Central memory CD8-positive, alpha-beta T cell (primary cell): ENCODE data around the gene IGF2R.
"Not testable (repeated sequence)": the region's sequence is repeated elsewhere in the genome, so short reads cannot be mapped to it uniquely, and the experiment has no call there.

Experiments
- ATAC-seq: fragments of 150-1000 bp; cut with Tn5 transposase; replicated peaks from 2 replicates; pipeline ENCODE4 v1.10.0; 2022; ENCODE audit warnings: mild to moderate bottlenecking, moderate FRiP score, moderate number of reproducible peaks; ENCODE audit not compliant: poor library complexity, severe bottlenecking; ENCODE audit errors: extremely low read depth
- DNase-seq, 2 donors: peaks; one replicate each; pipeline ENCODE4 v3.0.0; 2021; ENCODE audit warnings: low spot score in 2 of 2
- H3K27ac Mint-ChIP-seq: one replicate; pipeline ENCODE4 v1.8.0; 2022; ENCODE audit warnings: low read depth, mild to moderate bottlenecking, moderate library complexity, mixed read lengths
- H3K27me3 Mint-ChIP-seq: one replicate; pipeline ENCODE4 v1.8.0; 2022; ENCODE audit warnings: mixed read lengths
- H3K36me3 Mint-ChIP-seq: one replicate; pipeline ENCODE4 v1.8.0; 2022; ENCODE audit warnings: mild to moderate bottlenecking, moderate library complexity, mixed read lengths; ENCODE audit not compliant: insufficient read depth
- H3K4me1 Mint-ChIP-seq: one replicate; pipeline ENCODE4 v1.8.0; 2022; ENCODE audit warnings: mixed read lengths
- H3K4me3 Mint-ChIP-seq: one replicate; pipeline ENCODE4 v1.8.0; 2022; ENCODE audit warnings: mild to moderate bottlenecking, moderate library complexity, mixed read lengths
- H3K9me3 Mint-ChIP-seq: one replicate; pipeline ENCODE4 v1.8.0; 2022; ENCODE audit warnings: mixed read lengths

Gene IGF2R

DNA sequence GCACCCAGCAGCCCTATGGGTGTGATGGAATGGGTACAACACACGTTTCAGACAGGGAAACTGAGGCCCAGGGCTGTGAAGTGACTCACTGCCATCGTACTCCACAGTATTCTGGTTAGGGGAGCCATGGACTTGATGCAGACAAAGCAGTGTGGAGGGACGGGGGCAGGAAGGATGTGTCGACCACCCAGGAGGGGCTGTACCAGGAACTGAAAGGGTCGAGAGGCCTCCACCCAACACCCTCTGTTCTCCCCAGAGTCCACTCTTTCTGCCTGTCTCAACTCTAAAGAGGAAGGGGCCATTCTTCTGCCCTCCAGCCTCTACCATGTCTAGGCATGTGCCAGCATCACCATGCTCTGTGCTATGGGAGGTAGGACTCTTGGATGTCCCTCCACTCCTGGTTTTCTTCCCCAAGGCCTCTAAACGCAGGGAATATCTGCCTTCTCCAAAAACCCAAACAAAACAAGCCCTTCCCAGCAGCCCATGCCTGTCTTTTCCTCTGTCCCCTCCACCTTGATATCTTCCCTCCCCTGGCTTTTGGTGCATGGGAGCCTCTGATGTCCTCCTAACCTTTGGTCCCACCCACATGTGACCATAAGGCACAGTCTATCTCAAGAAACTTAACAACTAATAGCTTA lies 160.1 kb downstream of the IGF2R start:
- ATAC-seq (no peak), DNase-seq (no peak)
- Mint-ChIP-seq H3K27ac (no peak overlapping the region), H3K36me3 (peaks cover 4% of the 10 kb centered on the region), H3K27me3 (no peaks in the 10 kb centered on the region), H3K4me3 (no peak overlapping the region), H3K4me1 (no peaks in the 10 kb centered on the region), H3K9me3 (no peaks in the 10 kb centered on the region)

DNA sequence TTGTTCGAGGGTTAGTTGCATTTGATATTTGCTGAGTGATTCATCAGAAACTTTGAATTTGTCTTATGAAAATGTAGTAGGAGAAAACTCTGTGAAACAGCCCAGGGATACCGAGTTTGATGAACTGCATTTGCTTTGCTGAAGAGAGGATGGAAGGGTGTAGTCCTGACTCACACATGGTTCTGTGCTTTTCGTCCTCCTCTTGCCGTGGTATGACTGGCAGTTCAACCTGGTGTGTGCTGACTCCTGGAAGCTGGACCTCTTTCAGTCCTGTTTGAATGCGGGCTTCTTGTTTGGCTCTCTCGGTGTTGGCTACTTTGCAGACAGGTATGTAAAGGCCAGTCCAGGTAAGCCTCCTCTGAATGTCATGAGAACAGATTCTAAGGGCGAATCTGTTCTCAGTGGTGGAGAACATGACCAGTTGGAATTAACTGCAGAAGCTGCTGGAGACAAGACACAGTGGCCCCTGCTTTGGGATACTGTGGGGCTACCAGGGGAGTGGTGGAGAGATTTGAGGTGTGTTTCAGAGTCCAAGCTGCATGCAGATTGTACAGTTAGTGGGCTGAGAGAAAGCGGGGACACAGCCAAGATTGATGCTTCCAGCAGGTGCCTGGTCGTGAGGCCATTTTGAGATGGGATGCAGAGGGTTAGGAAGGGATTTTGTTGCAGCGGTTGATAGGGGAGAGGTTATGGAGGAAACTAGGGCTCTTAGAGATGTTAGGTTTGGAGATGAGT lies 161.2 kb downstream of the IGF2R start:
- H3K27me3 Mint-ChIP-seq: no peaks in the 10 kb centered on the region
- no peak overlapping the region for H3K4me3 Mint-ChIP-seq
- DNase-seq (no peak), ATAC-seq (no peak)
- H3K27ac Mint-ChIP-seq: no peak overlapping the region
- no peaks in the 10 kb centered on the region for H3K9me3 Mint-ChIP-seq
- peaks cover 4% of the 10 kb centered on the region for H3K36me3 Mint-ChIP-seq
- H3K4me1 Mint-ChIP-seq: no peaks in the 10 kb centered on the region

DNA sequence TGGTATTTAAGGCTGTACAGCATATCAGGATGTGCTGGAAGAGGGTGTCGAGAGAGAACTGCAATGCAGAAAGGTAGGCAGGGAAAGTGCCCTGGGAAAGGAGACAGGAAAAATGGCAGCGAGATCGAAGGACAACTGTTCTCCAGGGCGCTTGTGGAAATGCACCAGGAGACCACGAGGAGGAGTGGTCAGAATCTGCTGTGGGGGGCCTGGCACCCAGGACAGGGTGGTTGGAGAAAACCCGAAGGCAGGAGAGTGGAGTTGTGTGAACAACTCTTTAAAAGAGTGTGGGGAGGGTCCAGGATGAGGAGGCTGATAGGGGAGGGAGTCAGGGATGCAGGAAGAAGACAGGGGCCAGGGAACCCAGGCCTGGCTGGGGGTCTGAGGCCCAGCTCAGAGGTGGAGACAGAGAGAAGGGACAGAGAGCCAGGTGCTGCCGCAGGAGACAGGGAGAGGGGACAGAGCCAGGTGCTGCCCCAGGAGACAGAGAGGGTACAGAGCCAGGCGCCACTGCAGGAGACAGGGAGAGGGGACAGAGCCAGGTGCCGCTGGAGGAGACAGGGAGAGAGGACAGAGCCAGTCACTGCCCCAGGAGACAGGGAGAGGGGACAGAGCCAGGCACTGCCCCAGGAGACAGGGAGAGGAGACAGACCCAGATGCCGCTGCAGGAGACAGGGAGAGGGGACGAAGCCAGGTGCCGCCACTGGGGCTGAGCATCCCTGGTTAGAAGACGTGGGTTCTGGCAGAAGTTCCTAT lies 162.0 kb downstream of the IGF2R start:
- Mint-ChIP-seq H3K27ac (peak overlapping the region; percentile 74), H3K27me3 (no peaks in the 10 kb centered on the region), H3K36me3 (peaks cover 4% of the 10 kb centered on the region), H3K9me3 (no peaks in the 10 kb centered on the region), H3K4me3 (no peak overlapping the region), H3K4me1 (no peaks in the 10 kb centered on the region)
- DNase-seq (peak in 1 of 2 donors; percentile 3), ATAC-seq (no peak)

DNA sequence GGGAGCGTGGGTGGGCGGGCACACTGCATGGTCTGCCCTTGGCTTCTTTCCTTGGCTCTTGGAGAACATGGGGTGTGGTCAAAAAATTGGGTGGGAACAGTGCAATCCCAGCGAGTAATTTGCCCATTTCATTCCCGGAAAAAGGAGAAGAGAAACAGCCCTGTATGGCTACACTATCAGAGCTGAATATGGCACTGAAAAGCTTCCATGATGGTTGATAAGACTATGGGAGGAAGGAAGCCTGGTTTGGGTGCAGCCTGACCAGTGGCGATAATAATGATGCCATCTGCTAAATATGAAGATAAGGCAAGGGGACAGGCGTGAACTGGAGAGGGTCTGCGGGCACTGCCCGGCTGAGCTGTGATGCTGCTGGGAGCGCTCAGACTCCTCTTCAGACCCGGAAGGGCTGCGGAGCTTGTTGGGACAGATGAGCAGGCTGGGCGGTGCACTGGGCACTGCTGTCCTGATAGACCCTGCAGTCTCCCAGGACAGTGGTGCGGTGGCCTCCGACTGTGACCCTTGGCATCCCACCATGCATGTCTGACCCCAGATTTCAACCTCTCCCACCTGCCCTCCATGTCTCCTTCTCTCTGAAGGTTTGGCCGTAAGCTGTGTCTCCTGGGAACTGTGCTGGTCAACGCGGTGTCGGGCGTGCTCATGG lies 162.9 kb downstream of the IGF2R start:
- no peak overlapping the region for H3K4me3 Mint-ChIP-seq
- no peaks in the 10 kb centered on the region for H3K27me3 Mint-ChIP-seq
- peaks cover 4% of the 10 kb centered on the region for H3K36me3 Mint-ChIP-seq
- DNase-seq: no peak
- H3K9me3 Mint-ChIP-seq: no peaks in the 10 kb centered on the region
- no peak overlapping the region for H3K27ac Mint-ChIP-seq
- no peaks in the 10 kb centered on the region for H3K4me1 Mint-ChIP-seq
- ATAC-seq: no peak

DNA sequence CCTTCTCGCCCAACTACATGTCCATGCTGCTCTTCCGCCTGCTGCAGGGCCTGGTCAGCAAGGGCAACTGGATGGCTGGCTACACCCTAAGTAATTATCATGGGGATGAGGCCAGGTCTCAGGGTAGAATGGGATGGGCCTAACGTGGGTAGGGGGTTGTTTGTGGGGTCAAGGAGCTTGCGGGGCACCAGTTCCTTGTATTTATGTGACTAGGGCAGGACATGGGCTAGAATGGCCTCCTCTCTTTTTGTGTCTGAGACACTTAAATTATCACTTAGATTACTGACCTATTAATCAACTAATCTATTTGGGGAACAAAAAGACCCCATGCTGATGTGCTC lies 163.4 kb downstream of the IGF2R start:
- Mint-ChIP-seq H3K4me3 (no peak overlapping the region), H3K9me3 (no peaks in the 10 kb centered on the region), H3K4me1 (no peaks in the 10 kb centered on the region), H3K36me3 (peaks cover 6% of the 10 kb centered on the region), H3K27ac (no peak overlapping the region), H3K27me3 (no peaks in the 10 kb centered on the region)
- ATAC-seq (no peak), DNase-seq (no peak)

DNA sequence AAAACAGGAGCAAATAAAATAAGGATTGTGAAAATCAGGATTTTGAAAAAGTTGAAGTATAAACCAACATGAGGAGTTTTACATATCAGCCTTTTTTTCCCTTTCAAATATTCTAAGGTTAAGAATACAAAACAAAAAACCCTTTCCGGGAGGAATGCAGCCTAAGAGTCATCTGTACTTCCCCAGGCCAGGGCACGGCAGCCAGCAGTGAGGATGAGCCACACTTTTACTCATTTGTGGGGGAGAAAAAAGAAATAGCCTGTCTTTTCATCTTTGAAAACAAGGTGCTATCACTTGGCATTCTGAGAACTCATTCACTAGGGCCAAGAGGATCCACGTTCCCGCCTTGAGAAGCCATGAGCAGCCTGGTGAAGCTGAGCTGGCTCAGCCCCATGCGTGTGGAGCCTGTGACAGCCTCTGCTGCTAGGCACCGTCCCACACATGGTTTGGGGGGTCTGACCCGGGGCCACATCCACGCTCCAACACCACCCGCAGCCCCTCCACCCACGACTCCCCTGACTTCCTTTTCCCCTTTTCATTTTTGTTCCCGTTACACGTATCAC lies 164.0 kb downstream of the IGF2R start:
- no peak for DNase-seq
- Mint-ChIP-seq H3K27me3 (no peaks in the 10 kb centered on the region), H3K9me3 (no peaks in the 10 kb centered on the region), H3K4me1 (peaks cover 2% of the 10 kb centered on the region), H3K27ac (no peak overlapping the region), H3K4me3 (no peak overlapping the region), H3K36me3 (peaks cover 6% of the 10 kb centered on the region)
- ATAC-seq: no peak

DNA sequence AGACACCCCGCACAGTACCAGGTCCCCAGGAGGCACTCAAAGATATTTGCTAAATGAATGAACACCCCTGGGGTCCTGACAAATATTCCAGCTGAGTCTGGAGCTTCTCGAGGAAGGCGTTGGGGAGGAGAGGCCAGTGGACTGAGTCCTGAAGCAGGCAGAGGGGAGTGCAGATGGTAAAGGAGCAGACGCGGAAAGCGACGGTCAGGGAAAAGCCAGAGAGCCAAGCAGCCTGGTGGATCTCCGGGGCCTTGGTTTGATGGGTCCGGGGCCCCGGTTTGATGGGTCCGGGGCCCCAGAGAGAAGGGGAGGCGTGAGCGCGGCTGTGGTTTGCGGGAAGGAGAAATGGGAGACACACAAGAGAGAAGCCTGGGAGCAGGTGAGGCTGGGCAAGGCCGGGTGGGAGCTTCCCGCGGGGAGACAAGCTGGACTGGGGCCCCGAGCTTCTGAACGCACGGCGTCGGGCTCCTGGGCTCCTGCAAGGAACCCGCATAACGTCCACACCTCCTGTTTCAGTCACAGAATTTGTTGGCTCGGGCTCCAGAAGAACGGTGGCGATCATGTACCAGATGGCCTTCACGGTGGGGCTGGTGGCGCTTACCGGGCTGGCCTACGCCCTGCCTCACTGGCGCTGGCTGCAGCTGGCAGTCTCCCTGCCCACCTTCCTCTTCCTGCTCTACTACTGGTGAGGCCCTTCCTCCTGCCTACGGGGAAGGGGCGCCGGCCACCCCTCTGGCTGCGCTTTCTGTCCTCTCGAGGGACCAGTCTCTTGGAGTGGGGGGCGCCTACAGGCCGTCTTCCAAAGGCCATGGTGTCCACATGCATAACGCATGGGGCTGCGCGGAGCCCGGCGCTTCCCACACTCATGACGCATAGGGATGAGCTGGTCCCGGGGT lies 164.8 kb downstream of the IGF2R start:
- H3K27ac Mint-ChIP-seq: no peak overlapping the region
- peaks cover 11% of the 10 kb centered on the region for H3K4me1 Mint-ChIP-seq
- peaks cover 6% of the 10 kb centered on the region for H3K36me3 Mint-ChIP-seq
- ATAC-seq (no peak), DNase-seq (no peak)
- H3K9me3 Mint-ChIP-seq: no peaks in the 10 kb centered on the region
- no peak overlapping the region for H3K4me3 Mint-ChIP-seq
- H3K27me3 Mint-ChIP-seq: no peaks in the 10 kb centered on the region

DNA sequence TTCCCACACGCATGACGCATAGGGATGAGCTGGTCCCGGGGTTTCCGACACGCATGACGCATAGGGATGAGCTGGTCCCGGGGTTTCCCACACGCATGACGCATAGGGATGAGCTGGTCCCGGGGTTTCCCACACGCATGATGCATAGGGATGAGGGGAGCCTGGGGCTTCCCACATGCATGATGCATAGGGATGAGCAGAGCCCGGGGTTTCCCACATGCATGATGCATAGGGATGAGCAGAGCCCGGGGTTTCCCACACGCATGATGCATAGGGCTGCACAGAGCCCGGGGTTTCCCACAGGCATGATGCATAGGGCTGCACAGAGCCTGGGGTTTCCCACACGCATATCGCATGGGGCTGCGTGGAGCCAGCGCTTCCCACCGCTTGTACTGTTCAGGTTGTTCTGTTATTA lies 165.5 kb downstream of the IGF2R start:
- not testable (repeated sequence) for H3K9me3 Mint-ChIP-seq, H3K27ac Mint-ChIP-seq, H3K36me3 Mint-ChIP-seq, ATAC-seq, H3K4me3 Mint-ChIP-seq, H3K27me3 Mint-ChIP-seq
- DNase-seq: peak in 1 of 2 donors; percentile 8
- peaks cover 11% of the 10 kb centered on the region for H3K4me1 Mint-ChIP-seq

DNA sequence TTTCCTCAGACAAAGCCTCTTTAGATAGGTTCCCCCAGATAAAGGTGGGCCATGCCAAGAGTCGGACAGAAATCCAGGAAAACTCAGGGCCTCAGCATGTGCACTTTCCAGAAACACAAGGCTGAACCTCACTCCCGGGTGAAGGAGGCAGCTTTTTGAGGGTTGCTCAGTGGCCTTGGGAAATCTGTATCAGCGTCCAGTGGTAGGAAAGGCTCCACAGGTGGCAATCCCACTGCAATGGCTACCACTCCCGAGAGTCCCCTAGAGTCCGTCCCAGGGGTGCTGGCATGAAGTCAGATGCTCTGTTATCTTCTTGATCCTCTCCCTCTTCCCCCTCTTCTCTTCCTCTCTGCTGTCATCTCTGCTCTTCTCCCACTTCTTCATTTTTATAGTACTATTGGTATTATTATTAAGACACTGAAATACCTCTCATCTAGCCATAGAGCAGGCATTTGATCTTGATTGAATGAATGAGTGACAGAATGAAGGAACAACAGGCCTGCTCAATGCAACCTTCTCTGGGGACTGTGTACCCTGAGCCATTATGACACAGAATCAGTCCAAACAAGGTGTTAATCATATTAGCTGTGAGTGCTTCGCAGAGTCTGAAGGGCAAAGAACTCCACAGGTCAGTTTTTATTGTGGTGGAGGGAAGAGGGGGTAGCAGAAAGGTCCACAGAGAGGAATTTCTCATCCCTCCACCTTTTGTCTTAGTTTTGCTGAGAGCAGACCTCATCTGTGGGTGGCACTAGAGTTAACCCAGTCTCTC lies 166.1 kb downstream of the IGF2R start:
- no peaks in the 10 kb centered on the region for H3K27me3 Mint-ChIP-seq
- H3K27ac Mint-ChIP-seq: no peak overlapping the region
- peaks cover 6% of the 10 kb centered on the region for H3K36me3 Mint-ChIP-seq
- no peaks in the 10 kb centered on the region for H3K9me3 Mint-ChIP-seq
- H3K4me1 Mint-ChIP-seq: peaks cover 11% of the 10 kb centered on the region
- DNase-seq (peak in 1 of 2 donors; percentile 3), ATAC-seq (no peak)
- no peak overlapping the region for H3K4me3 Mint-ChIP-seq

DNA sequence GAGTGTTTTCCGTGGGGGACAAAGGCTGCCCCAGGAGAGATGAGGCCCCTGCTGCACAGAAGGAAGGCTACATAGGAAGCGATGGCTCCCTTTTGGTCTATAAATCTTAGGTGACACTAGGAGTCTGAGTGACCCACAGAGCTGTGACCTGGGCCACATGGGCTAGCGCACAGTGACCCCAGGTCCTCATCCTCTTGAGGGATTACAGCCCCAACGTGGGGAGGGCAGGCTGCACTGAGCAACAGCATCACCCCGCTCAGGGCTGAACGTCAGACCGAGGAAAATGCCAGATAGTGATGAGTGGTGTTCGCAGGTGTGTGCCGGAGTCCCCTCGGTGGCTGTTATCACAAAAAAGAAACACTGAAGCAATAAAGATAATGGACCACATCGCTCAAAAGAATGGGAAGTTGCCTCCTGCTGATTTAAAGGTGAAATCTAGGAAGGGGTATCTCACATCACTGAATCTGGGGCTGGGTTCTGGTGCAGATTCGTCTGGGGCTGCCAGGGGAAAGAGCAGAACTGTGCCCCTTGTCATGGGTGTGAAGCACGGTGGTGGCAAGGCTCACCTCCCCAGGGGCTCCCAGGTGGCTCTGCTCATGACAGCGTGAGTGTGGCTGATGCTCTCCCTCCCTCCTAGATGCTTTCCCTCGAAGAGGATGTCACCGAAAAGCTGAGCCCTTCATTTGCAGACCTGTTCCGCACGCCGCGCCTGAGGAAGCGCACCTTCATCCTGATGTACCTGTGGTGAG lies 167.2 kb downstream of the IGF2R start:
- H3K27ac Mint-ChIP-seq: no peak overlapping the region
- H3K36me3 Mint-ChIP-seq: peaks cover 6% of the 10 kb centered on the region
- ATAC-seq: no peak
- peaks cover 11% of the 10 kb centered on the region for H3K4me1 Mint-ChIP-seq
- H3K27me3 Mint-ChIP-seq: no peaks in the 10 kb centered on the region
- no peaks in the 10 kb centered on the region for H3K9me3 Mint-ChIP-seq
- DNase-seq: no peak
- no peak overlapping the region for H3K4me3 Mint-ChIP-seq
